ENCODE results near the gene SH3RF3. TPM values are rescaled to one million over a fixed set of nuclear protein-coding genes. Genes with fewer than 3 reads are reported as not detected.

The SH3RF3 gene
- total RNA-seq, 1 donor from 2014 or later, result 6.6 TPM

GRCh38 chr2:109480486-109481195 is 351.6 kb downstream of the SH3RF3 start:
- DNase-seq, result peak; percentile 21
- no peak for ATAC-seq (ENCODE audit: poor library complexity)
- intact Hi-C loops (cut with DNase I), result no loop called here

- ATAC-seq (ENCODE audit: poor library complexity) (no peak), DNase-seq (peak; percentile 27)
- intact Hi-C loops (cut with DNase I), result no loop called here
Measured at GRCh38 chr2:109481196-109481555, 352.2 kb downstream of the SH3RF3 start.

- intact Hi-C loops (cut with DNase I), result no loop called here
- peak; percentile 6 for DNase-seq
- no peak for ATAC-seq (ENCODE audit: poor library complexity)
Measured at GRCh38 chr2:109481599-109481998, 352.6 kb downstream of the SH3RF3 start.

GRCh38 chr2:109482361-109482861 is 353.4 kb downstream of the SH3RF3 start:
- ATAC-seq (ENCODE audit: poor library complexity) (peak; percentile 57), DNase-seq (peak; percentile 51)
- intact Hi-C loops (cut with DNase I), result no loop called here

GRCh38 chr2:109486711-109487535 is 357.9 kb downstream of the SH3RF3 start:
- intact Hi-C loops (cut with DNase I), result no loop called here
- peak; percentile 14 for DNase-seq
- no peak for ATAC-seq (ENCODE audit: poor library complexity)

- intact Hi-C loops (cut with DNase I), result no loop called here
- no peak for ATAC-seq (ENCODE audit: poor library complexity)
- DNase-seq, result peak; percentile 17
Measured at GRCh38 chr2:109487536-109487869, 358.5 kb downstream of the SH3RF3 start.

GRCh38 chr2:109487871-109488655 is 359.1 kb downstream of the SH3RF3 start:
- ATAC-seq (ENCODE audit: poor library complexity) (no peak), DNase-seq (peak; percentile 17)
- intact Hi-C loops (cut with DNase I), result no loop called here

GRCh38 chr2:109489296-109489695 is 360.3 kb downstream of the SH3RF3 start:
- ATAC-seq (ENCODE audit: poor library complexity), result no peak
- intact Hi-C loops (cut with DNase I), result no loop called here

GRCh38 chr2:109493176-109493935 is 364.4 kb downstream of the SH3RF3 start:
- intact Hi-C loops (cut with DNase I), result loop anchor here (10.0 kb wide), 1 partner anchor 209 kb away; no protein-coding TSS in a partner anchor
- no peak for DNase-seq
- ATAC-seq (ENCODE audit: poor library complexity), result no peak

More at GRCh38 chr2:109489296-109489695, 360.3 kb downstream of the SH3RF3 start:
- DNase-seq, result peak; percentile 20

- no peak for ATAC-seq (ENCODE audit: poor library complexity)
- intact Hi-C loops (cut with DNase I), result loop anchor here (10.0 kb wide), 1 partner anchor 210 kb away; no protein-coding TSS in a partner anchor
- DNase-seq, result no peak
Measured at GRCh38 chr2:109494351-109494750, 365.3 kb downstream of the SH3RF3 start.

- no peak for DNase-seq
- no peak for ATAC-seq (ENCODE audit: poor library complexity)
- intact Hi-C loops (cut with DNase I), result loop anchor here (10.0 kb wide), 1 partner anchor 213 kb away; no protein-coding TSS in a partner anchor
Measured at GRCh38 chr2:109497463-109497862, 368.5 kb downstream of the SH3RF3 start.

- DNase-seq (no peak), ATAC-seq (ENCODE audit: poor library complexity) (no peak)
- intact Hi-C loops (cut with DNase I), result loop anchor here (10.0 kb wide), 1 partner anchor 213 kb away; no protein-coding TSS in a partner anchor
Measured at GRCh38 chr2:109497911-109498870, 369.2 kb downstream of the SH3RF3 start.

- DNase-seq (no peak), ATAC-seq (ENCODE audit: poor library complexity) (no peak)
- intact Hi-C loops (cut with DNase I), result loop anchor here (10.0 kb wide), 1 partner anchor 214 kb away; no protein-coding TSS in a partner anchor
Measured at GRCh38 chr2:109498906-109499305, 369.9 kb downstream of the SH3RF3 start.

- DNase-seq (no peak), ATAC-seq (ENCODE audit: poor library complexity) (no peak)
- intact Hi-C loops (cut with DNase I), result loop anchor here (10.0 kb wide), 1 partner anchor 215 kb away; no protein-coding TSS in a partner anchor
Measured at GRCh38 chr2:109499566-109499965, 370.6 kb downstream of the SH3RF3 start.

- DNase-seq (no peak), ATAC-seq (ENCODE audit: poor library complexity) (no peak)
- intact Hi-C loops (cut with DNase I), result no loop called here
Measured at GRCh38 chr2:109500910-109501309, 371.9 kb downstream of the SH3RF3 start.

- DNase-seq (no peak), ATAC-seq (ENCODE audit: poor library complexity) (no peak)
- intact Hi-C loops (cut with DNase I), result no loop called here
Measured at GRCh38 chr2:109501461-109501860, 372.5 kb downstream of the SH3RF3 start.

- ATAC-seq (ENCODE audit: poor library complexity) (no peak), DNase-seq (no peak)
- intact Hi-C loops (cut with DNase I), result no loop called here
Measured at GRCh38 chr2:109503191-109503590, 374.2 kb downstream of the SH3RF3 start.

All from Right ventricle myocardium superior (tissue), 1 donor.